HepG2 (cell line): ENCODE results near the gene ZSWIM8.

Experiments
- BCL6 ChIP-seq: IDR thresholded peaks from 2 replicates; pipeline ENCODE4 v1.6.1; 2016; ENCODE audit warnings: missing genetic modification reagents, missing compliant biosample characterization
- CENPT ChIP-seq: sonication (generic); formaldehyde crosslinking; IDR thresholded peaks from 2 replicates; pipeline ENCODE4 v1.8.0; 2022; ENCODE audit warnings: low read depth, mild to moderate bottlenecking, moderate library complexity, missing genetic modification reagents
- CREM ChIP-seq, 2 experiments: sonication (generic) in 1 of 2; formaldehyde crosslinking in 1 of 2; IDR thresholded peaks; 2 replicates each; pipeline versions ENCODE4 v1.4.0 to v1.6.1; 2016 to 2020; ENCODE audit warnings: antibody characterized with exemption in 1 of 2, mild to moderate bottlenecking in 1 of 2, missing genetic modification reagents in 1 of 2
- EZH2 ChIP-seq: conservative IDR thresholded peaks from 2 replicates; pipeline ENCODE4 v1.6.1; 2012; ENCODE audit warnings: mild to moderate bottlenecking, low read depth, low read length, moderate library complexity
- SMARCC2 ChIP-seq: fragments of 450-650 bp; IDR thresholded peaks from 2 replicates; pipeline ENCODE4 v1.6.1; 2017; ENCODE audit warnings: antibody characterized with exemption, mild to moderate bottlenecking
- ZFP62 ChIP-seq: sonication (generic); formaldehyde crosslinking; IDR thresholded peaks from 2 replicates; pipeline ENCODE4 v1.4.0; 2020; ENCODE audit warnings: missing genetic modification reagents
- ZFY ChIP-seq: sonication (generic); formaldehyde crosslinking; IDR thresholded peaks from 2 replicates; pipeline ENCODE4 v1.4.0; 2020; ENCODE audit warnings: missing genetic modification reagents
- ZNF430 ChIP-seq: sonication (generic); formaldehyde crosslinking; IDR thresholded peaks from 2 replicates; pipeline ENCODE4 v1.9.0; 2021; ENCODE audit warnings: mild to moderate bottlenecking, missing genetic modification reagents
- ZNF543 ChIP-seq: sonication (generic); formaldehyde crosslinking; IDR thresholded peaks from 2 replicates; pipeline ENCODE4 v1.4.0; 2020; ENCODE audit warnings: mild to moderate bottlenecking, missing genetic modification reagents
- TF ChIP-seq, protein P1 (sequence below): sonication (generic); formaldehyde crosslinking; IDR thresholded peaks from 2 replicates; pipeline ENCODE4 v1.4.0; 2020; ENCODE audit warnings: missing genetic modification reagents
- TF ChIP-seq, protein P2 (sequence below): conservative IDR thresholded peaks from 2 replicates; pipeline ENCODE4 v1.6.1; 2018; ENCODE audit warnings: missing genetic modification reagents
- TF ChIP-seq, protein P3 (sequence below): sonication (generic); formaldehyde crosslinking; IDR thresholded peaks from 2 replicates; pipeline ENCODE4 v1.4.0; 2020; ENCODE audit warnings: low read depth, mild to moderate bottlenecking, missing genetic modification reagents
- TF ChIP-seq, protein P4 (sequence below), 2 experiments: IDR thresholded peaks; 2 replicates each; pipeline ENCODE4 v1.6.1; 2011 to 2012; ENCODE audit warnings: low read length in 2 of 2, borderline replicate concordance in 1 of 2, low read depth in 1 of 2, mild to moderate bottlenecking in 1 of 2, moderate library complexity in 1 of 2

DNA sequence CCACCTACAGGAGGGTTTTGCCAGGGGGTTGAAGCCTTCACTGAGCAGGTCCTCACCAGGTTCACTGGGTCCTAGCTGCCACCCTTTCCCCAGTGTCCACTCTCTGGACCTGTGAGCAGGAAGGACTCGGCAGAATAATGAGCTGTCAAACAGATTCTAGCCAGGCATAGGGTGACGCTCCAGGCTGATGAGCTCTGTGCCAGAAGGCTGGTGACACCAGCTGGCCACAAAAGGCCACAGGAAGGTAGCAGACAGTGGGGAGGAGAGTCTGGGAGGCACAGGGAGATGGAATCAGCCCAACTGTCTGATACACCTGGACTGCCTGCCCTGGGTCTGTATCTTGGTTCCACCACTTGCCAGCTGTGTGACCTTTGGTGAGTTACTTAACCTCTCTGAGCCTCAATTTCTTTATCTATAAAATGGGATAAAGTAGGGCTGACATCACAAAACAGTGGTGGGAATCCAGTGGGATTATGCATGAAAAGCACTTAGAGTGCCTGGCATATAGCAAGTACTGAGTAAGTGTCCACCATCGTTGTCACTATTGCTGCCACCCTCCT lies 52.7 kb downstream of the ZSWIM8 start:
- TF ChIP-seq SMARCC2 (no peak), CENPT (no peak), ZNF543 (CRISPR knock-in tag) (no peak), ZFY (CRISPR knock-in tag) (no peak), ZNF430 (CRISPR knock-in tag) (no peak), CREM (IDR thresholded peaks at IDR 0.05) (no peak), CREM (CRISPR knock-in tag; IDR thresholded peaks at IDR 0.05) (no peak), BCL6 (CRISPR knock-in tag) (no peak), ZFP62 (CRISPR knock-in tag) (no peak), EZH2 (no peak)
- TF ChIP-seq, protein P1, sequence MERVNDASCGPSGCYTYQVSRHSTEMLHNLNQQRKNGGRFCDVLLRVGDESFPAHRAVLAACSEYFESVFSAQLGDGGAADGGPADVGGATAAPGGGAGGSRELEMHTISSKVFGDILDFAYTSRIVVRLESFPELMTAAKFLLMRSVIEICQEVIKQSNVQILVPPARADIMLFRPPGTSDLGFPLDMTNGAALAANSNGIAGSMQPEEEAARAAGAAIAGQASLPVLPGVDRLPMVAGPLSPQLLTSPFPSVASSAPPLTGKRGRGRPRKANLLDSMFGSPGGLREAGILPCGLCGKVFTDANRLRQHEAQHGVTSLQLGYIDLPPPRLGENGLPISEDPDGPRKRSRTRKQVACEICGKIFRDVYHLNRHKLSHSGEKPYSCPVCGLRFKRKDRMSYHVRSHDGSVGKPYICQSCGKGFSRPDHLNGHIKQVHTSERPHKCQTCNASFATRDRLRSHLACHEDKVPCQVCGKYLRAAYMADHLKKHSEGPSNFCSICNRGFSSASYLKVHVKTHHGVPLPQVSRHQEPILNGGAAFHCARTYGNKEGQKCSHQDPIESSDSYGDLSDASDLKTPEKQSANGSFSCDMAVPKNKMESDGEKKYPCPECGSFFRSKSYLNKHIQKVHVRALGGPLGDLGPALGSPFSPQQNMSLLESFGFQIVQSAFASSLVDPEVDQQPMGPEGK: no peak
- TF ChIP-seq, protein P2, sequence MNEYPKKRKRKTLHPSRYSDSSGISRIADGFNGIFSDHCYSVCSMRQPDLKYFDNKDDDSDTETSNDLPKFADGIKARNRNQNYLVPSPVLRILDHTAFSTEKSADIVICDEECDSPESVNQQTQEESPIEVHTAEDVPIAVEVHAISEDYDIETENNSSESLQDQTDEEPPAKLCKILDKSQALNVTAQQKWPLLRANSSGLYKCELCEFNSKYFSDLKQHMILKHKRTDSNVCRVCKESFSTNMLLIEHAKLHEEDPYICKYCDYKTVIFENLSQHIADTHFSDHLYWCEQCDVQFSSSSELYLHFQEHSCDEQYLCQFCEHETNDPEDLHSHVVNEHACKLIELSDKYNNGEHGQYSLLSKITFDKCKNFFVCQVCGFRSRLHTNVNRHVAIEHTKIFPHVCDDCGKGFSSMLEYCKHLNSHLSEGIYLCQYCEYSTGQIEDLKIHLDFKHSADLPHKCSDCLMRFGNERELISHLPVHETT (CRISPR knock-in tag): no peak
- TF ChIP-seq, protein P3, sequence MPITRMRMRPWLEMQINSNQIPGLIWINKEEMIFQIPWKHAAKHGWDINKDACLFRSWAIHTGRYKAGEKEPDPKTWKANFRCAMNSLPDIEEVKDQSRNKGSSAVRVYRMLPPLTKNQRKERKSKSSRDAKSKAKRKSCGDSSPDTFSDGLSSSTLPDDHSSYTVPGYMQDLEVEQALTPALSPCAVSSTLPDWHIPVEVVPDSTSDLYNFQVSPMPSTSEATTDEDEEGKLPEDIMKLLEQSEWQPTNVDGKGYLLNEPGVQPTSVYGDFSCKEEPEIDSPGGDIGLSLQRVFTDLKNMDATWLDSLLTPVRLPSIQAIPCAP (CRISPR knock-in tag): no peak
- TF ChIP-seq, protein P4, sequence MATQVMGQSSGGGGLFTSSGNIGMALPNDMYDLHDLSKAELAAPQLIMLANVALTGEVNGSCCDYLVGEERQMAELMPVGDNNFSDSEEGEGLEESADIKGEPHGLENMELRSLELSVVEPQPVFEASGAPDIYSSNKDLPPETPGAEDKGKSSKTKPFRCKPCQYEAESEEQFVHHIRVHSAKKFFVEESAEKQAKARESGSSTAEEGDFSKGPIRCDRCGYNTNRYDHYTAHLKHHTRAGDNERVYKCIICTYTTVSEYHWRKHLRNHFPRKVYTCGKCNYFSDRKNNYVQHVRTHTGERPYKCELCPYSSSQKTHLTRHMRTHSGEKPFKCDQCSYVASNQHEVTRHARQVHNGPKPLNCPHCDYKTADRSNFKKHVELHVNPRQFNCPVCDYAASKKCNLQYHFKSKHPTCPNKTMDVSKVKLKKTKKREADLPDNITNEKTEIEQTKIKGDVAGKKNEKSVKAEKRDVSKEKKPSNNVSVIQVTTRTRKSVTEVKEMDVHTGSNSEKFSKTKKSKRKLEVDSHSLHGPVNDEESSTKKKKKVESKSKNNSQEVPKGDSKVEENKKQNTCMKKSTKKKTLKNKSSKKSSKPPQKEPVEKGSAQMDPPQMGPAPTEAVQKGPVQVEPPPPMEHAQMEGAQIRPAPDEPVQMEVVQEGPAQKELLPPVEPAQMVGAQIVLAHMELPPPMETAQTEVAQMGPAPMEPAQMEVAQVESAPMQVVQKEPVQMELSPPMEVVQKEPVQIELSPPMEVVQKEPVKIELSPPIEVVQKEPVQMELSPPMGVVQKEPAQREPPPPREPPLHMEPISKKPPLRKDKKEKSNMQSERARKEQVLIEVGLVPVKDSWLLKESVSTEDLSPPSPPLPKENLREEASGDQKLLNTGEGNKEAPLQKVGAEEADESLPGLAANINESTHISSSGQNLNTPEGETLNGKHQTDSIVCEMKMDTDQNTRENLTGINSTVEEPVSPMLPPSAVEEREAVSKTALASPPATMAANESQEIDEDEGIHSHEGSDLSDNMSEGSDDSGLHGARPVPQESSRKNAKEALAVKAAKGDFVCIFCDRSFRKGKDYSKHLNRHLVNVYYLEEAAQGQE (IDR thresholded peaks at IDR 0.05; ENCODE audit: borderline replicate concordance in 1 of 2, low read depth in 1 of 2, low read length in 2 of 2): no peak
